Fibroblast of lung (primary cell): Measurements from ENCODE around the gene KIRREL3. TPM values are rescaled to one million over a fixed set of nuclear protein-coding genes. Genes with fewer than 3 reads are reported as not detected.
A peak's percentile ranks its signal among the peaks of the same experiment; 100 is the strongest.

Source experiments
- DNase-seq, 2 donors: peaks; one replicate each; pipeline versions ENCODE4 v3.0.0 to v3.0.0-alpha.2; 2010; ENCODE audit warnings: low read depth in 2 of 2
- H2AFZ ChIP-seq: 2 replicates; pipeline ENCODE4 v1.5.1; 2012; ENCODE audit warnings: low read length, control low read depth, inconsistent platforms
- H3K27ac ChIP-seq: 2 replicates; pipeline ENCODE4 v1.5.1; 2011; ENCODE audit warnings: low read length, control low read depth; ENCODE audit not compliant: insufficient read depth
- H3K27me3 ChIP-seq: 2 replicates; pipeline ENCODE4 v1.5.1; 2011; ENCODE audit warnings: mild to moderate bottlenecking, low read length; ENCODE audit not compliant: control insufficient read depth, insufficient read depth
- H3K36me3 ChIP-seq: 2 replicates; pipeline ENCODE4 v1.5.1; 2011; ENCODE audit warnings: low read length; ENCODE audit not compliant: control insufficient read depth, insufficient read depth
- H3K4me1 ChIP-seq: 2 replicates; pipeline ENCODE4 v1.5.1; 2011; ENCODE audit warnings: low read length; ENCODE audit not compliant: control insufficient read depth, insufficient read depth; ENCODE audit errors: extremely low read depth
- H3K4me2 ChIP-seq: 2 replicates; pipeline ENCODE4 v1.5.1; 2011; ENCODE audit warnings: low read length, control low read depth; ENCODE audit not compliant: insufficient read depth; ENCODE audit errors: extremely low read depth
- H3K4me3 ChIP-seq, 4 experiments: fragments of 200-600 bp in 1 of 4; sonication (generic) in 1 of 4; replicated peaks in 1 of 4; 2 replicates each; pipeline ENCODE4 v1.5.1; 2011 to 2016; ENCODE audit warnings: low read length in 4 of 4, low read depth in 3 of 4, mild to moderate bottlenecking in 3 of 4, control low read depth in 2 of 4, inconsistent platforms in 1 of 4, mixed read lengths in 1 of 4; ENCODE audit not compliant: insufficient read depth in 1 of 4; ENCODE audit errors: control extremely low read depth in 1 of 4
- H3K79me2 ChIP-seq: 2 replicates; pipeline ENCODE4 v1.5.1; 2012; ENCODE audit warnings: mild to moderate bottlenecking, low read length, inconsistent platforms; ENCODE audit not compliant: control insufficient read depth, insufficient read depth
- H3K9ac ChIP-seq: 2 replicates; pipeline ENCODE4 v1.5.1; 2011; ENCODE audit warnings: mild to moderate bottlenecking, low read length, control low read depth; ENCODE audit not compliant: insufficient read depth
- H3K9me3 ChIP-seq: 2 replicates; pipeline ENCODE4 v1.5.1; 2012; ENCODE audit warnings: low read depth, low read length; ENCODE audit not compliant: control insufficient read depth, insufficient read depth
- H4K20me1 ChIP-seq: 2 replicates; pipeline ENCODE4 v1.5.1; 2011; ENCODE audit warnings: low read length; ENCODE audit not compliant: control insufficient read depth, insufficient read depth; ENCODE audit errors: extremely low read depth
- CTCF ChIP-seq, 2 donors: IDR thresholded peaks in 1 of 2; conservative IDR thresholded peaks in 1 of 2; 1 replicate in 1 of 2; 2 replicates in 1 of 2; pipeline ENCODE4 v1.5.1; 2011 to 2012; ENCODE audit warnings: low read length in 2 of 2, control low read depth in 1 of 2, inconsistent platforms in 1 of 2, low read depth in 1 of 2, mild to moderate bottlenecking in 1 of 2
- EZH2 ChIP-seq: IDR thresholded peaks from 2 replicates; pipeline ENCODE4 v1.5.1; 2012; ENCODE audit warnings: low read length, control low read depth, mild to moderate bottlenecking; ENCODE audit errors: missing control alignments
- polyA plus RNA-seq, 2 donors: library from polyadenylated mRNA; depleted of rRNA in 1 of 2; stranded (reverse) in 1 of 2; unstranded in 1 of 2; fragments of >200 nt; gene quantifications; 2 replicates each; pipeline ENCODE4 v1.2.1, GENCODE V29; 2011 to 2012; ENCODE audit warnings: missing spikeins in 1 of 2
- total RNA-seq: library from RNA; depleted of rRNA; stranded (reverse); fragments of >200 nt; gene quantifications from 2 replicates; pipeline ENCODE4 v1.2.1, GENCODE V29; 2014

KIRREL3 gene
- total and polyA plus RNA-seq, 2 donors (not counting 1 experiment from before 2014, with no cell fraction given) = 2.8 to 6.1 TPM

GRCh38 chr11:126837581-126837980, 163.0 kb downstream of the KIRREL3 start:
- Histone ChIP-seq H2AFZ (no peak overlapping the region), H3K4me1 (peaks cover 12% of the 10 kb centered on the region), H3K79me2 (no peaks in the 10 kb centered on the region), H3K9me3 (no peaks in the 10 kb centered on the region), H4K20me1 (no peaks in the 10 kb centered on the region), H3K27ac (no peak overlapping the region), H3K4me3 (no peak overlapping the region), H3K4me2 (no peak overlapping the region), H3K9ac (no peak overlapping the region), H3K36me3 (no peaks in the 10 kb centered on the region), H3K27me3 (no peaks in the 10 kb centered on the region)
- no peak for DNase-seq
- TF ChIP-seq CTCF (conservative IDR thresholded peaks at IDR 0.05 in 1 of 2, IDR thresholded peaks at IDR 0.05 in 1 of 2; ENCODE audit: low read depth in 1 of 2, low read length in 2 of 2) (no peak), EZH2 (no peak)

- TF ChIP-seq CTCF (conservative IDR thresholded peaks at IDR 0.05 in 1 of 2, IDR thresholded peaks at IDR 0.05 in 1 of 2; ENCODE audit: low read depth in 1 of 2, low read length in 2 of 2) (no peak), EZH2 (no peak)
- no peaks in the 10 kb centered on the region for H4K20me1 ChIP-seq
- H3K27ac ChIP-seq = peak overlapping the region; percentile 53
- H3K9ac ChIP-seq = no peak overlapping the region
- no peak overlapping the region for H3K4me3 ChIP-seq
- no peaks in the 10 kb centered on the region for H3K36me3 ChIP-seq
- H3K4me2 ChIP-seq = peak overlapping the region; percentile 40
- H3K4me1 ChIP-seq = peaks cover 14% of the 10 kb centered on the region
- no peak overlapping the region for H2AFZ ChIP-seq
- no peaks in the 10 kb centered on the region for H3K9me3 ChIP-seq
- no peaks in the 10 kb centered on the region for H3K79me2 ChIP-seq
- no peak for DNase-seq
- H3K27me3 ChIP-seq = no peaks in the 10 kb centered on the region
These were observed 166.0 kb downstream of the KIRREL3 start for GRCh38 chr11:126834573-126834972.

GRCh38 chr11:126834149-126834548, 166.4 kb downstream of the KIRREL3 start:
- Histone ChIP-seq H3K27ac (peak overlapping the region; percentile 53), H3K27me3 (no peaks in the 10 kb centered on the region), H3K9me3 (no peaks in the 10 kb centered on the region), H3K36me3 (no peaks in the 10 kb centered on the region), H3K9ac (no peak overlapping the region), H3K4me3 (no peak overlapping the region), H3K79me2 (no peaks in the 10 kb centered on the region), H2AFZ (no peak overlapping the region), H4K20me1 (no peaks in the 10 kb centered on the region), H3K4me1 (peaks cover 14% of the 10 kb centered on the region), H3K4me2 (peak overlapping the region; percentile 40)
- TF ChIP-seq CTCF (conservative IDR thresholded peaks at IDR 0.05 in 1 of 2, IDR thresholded peaks at IDR 0.05 in 1 of 2; ENCODE audit: low read depth in 1 of 2, low read length in 2 of 2) (no peak), EZH2 (no peak)
- DNase-seq = peak; percentile 58 to 97
